GM13976 (cell line): ENCODE data around the gene GABRA4.
A peak's percentile ranks its signal among the peaks of the same experiment; 100 is the strongest.

Source experiments
- DNase-seq: peaks from one replicate; pipeline ENCODE4 v3.0.0; 2012; ENCODE audit warnings: low spot score
- in situ Hi-C: fragments of 300-500 bp; cut with MboI; formaldehyde crosslinking; loops from one replicate; pipeline ENCODE4 v1.12.0; 2022; ENCODE audit warnings: low sequenced_read_pairs, mixed read lengths, inconsistent platforms; ENCODE audit not compliant: unreplicated experiment
- TF ChIP-seq, protein P1 (sequence below): IDR thresholded peaks from 2 replicates; pipeline ENCODE4 v1.5.1; 2012; ENCODE audit warnings: borderline replicate concordance, mild to moderate bottlenecking; ENCODE audit not compliant: insufficient read depth; ENCODE audit errors: extremely low read depth, missing control alignments, control extremely low read depth

The GABRA4 gene

DNA sequence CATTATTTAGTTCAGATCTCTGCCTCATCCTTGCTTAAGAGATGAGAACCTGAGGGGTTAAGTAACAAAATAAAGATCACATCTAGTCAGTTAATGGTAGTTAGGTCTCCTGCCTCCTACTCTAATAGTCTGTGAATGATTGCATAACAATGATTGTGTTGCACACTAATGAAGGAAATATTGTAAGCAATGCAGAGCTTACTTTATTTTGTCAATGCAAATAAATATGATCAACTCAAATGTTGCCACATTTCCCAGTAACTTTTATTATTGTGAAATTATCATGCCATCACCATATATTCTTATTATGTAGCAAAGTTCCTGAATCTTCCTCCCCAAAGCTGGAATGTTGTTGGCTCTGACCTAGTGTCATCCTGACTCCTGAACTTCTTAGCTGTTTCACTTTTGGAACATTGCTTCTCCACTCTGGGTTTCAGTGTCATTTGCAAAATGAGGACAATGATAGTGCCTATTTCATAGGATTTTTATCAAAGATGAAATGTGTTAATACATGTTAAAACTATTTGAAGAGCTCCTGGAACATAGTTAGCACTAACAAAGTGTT is 17.0 kb upstream of the GABRA4 start:
- in situ Hi-C loops: no loop called here
- DNase-seq: no peak
- TF ChIP-seq, protein P1, sequence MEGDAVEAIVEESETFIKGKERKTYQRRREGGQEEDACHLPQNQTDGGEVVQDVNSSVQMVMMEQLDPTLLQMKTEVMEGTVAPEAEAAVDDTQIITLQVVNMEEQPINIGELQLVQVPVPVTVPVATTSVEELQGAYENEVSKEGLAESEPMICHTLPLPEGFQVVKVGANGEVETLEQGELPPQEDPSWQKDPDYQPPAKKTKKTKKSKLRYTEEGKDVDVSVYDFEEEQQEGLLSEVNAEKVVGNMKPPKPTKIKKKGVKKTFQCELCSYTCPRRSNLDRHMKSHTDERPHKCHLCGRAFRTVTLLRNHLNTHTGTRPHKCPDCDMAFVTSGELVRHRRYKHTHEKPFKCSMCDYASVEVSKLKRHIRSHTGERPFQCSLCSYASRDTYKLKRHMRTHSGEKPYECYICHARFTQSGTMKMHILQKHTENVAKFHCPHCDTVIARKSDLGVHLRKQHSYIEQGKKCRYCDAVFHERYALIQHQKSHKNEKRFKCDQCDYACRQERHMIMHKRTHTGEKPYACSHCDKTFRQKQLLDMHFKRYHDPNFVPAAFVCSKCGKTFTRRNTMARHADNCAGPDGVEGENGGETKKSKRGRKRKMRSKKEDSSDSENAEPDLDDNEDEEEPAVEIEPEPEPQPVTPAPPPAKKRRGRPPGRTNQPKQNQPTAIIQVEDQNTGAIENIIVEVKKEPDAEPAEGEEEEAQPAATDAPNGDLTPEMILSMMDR: no peak

- DNase-seq: no peak
- in situ Hi-C loops: no loop called here
- TF ChIP-seq, protein P1: peak; percentile 10
Observed at GRCh38 chr4:47002580-47002979, 9.2 kb upstream of the GABRA4 start.

GRCh38 chr4:47000406-47000805 is 7.0 kb upstream of the GABRA4 start:
- TF ChIP-seq, protein P1: no peak
- no peak for DNase-seq
- in situ Hi-C loops: no loop called here

- in situ Hi-C loops: no loop called here
- no peak for DNase-seq
- TF ChIP-seq, protein P1: no peak
Observed at GRCh38 chr4:46999566-46999965, 6.2 kb upstream of the GABRA4 start.

DNA sequence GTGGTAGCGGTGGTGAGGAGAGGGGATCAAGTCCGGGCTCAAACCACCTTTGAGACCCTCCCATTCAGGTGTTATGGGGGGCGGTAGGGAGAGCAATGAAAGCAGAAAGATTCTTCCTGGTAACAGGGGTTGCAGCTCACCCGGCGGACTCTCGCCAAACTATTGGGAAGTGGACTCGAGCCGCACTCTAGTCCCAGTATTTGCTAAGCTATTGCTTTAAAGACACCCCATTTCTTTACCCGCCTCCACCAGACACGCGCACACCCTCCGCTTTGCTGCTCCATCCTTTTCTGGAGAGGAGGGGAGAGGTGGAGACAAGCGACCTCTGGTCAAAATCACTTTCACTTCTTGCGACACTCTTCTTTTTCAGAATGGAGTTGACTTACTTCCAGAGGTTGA is 625 bp upstream of the GABRA4 start:
- in situ Hi-C loops: no loop called here
- TF ChIP-seq, protein P1: no peak
- DNase-seq: peak; percentile 34

DNA sequence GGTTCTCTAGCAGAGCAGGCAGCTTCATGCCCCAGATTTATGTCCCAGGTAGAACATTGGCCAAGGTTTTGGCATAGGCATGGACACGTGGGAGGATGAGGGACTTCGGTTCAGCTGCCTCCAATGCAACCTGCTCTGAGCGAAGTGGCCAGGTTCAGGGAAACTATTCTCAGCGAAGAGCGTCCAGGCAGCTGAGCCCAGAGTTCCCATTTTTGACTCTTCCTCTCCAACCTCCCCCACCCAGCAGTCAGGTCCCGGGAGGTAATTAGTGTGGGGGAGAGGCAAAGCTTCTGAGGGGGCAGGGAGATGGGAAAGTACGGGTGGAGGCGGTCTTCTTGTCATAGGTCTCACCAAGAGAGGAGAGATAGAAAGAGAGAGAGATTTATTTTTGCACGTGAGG is 1.0 kb downstream of the GABRA4 start:
- TF ChIP-seq, protein P1: no peak
- in situ Hi-C loops: no loop called here
- no peak for DNase-seq

- in situ Hi-C loops: no loop called here
- peak; percentile 0 for DNase-seq
- TF ChIP-seq, protein P1: no peak
Observed at GRCh38 chr4:46986922-46987638, 6.3 kb downstream of the GABRA4 start.
